GM18517 (cell line): ENCODE measurements around the gene ZNF415.
"Not testable (repeated sequence)": the region's sequence is repeated elsewhere in the genome, so short reads cannot be mapped to it uniquely, and the experiment has no call there.

Experiments used
- ATAC-seq: cut with Tn5 transposase; IDR thresholded peaks from one replicate; pipeline ENCODE4 v1.9.1; 2021; ENCODE audit warnings: mild to moderate bottlenecking, moderate library complexity; ENCODE audit not compliant: unreplicated experiment

ZNF415 gene

GRCh38 chr19:53103234-53104203 is 29.2 kb downstream of the ZNF415 start, which contains the start of gene ZNF160:
Gene ZNF160, minus strand, starts transcription at chr19:53103422. Its CDS starts 17,146 bp downstream, at chr19:53086276.
- ATAC-seq: peak; percentile 63

- ATAC-seq: peak; percentile 6
Measured at GRCh38 chr19:53102756-53103233, 29.9 kb downstream of the ZNF415 start.

- ATAC-seq: no peak
Measured at GRCh38 chr19:53102206-53102755, 30.4 kb downstream of the ZNF415 start.

GRCh38 chr19:53101518-53101917 is 31.2 kb downstream of the ZNF415 start:
- no peak for ATAC-seq

- ATAC-seq: not testable (repeated sequence)
Measured at GRCh38 chr19:53098570-53098969, 34.1 kb downstream of the ZNF415 start.

GRCh38 chr19:53096982-53097690 is 35.6 kb downstream of the ZNF415 start:
- ATAC-seq: not testable (repeated sequence)

GRCh38 chr19:53096579-53096978 is 36.1 kb downstream of the ZNF415 start:
- ATAC-seq: not testable (repeated sequence)

- no peak for ATAC-seq
Measured at GRCh38 chr19:53094754-53095575, 37.7 kb downstream of the ZNF415 start.

GRCh38 chr19:53092723-53093122 is 40.0 kb downstream of the ZNF415 start:
- ATAC-seq: no peak

- ATAC-seq: no peak
Measured at GRCh38 chr19:53091413-53092254, 41.1 kb downstream of the ZNF415 start.

- no peak for ATAC-seq
Measured at GRCh38 chr19:53088091-53088490, 44.6 kb downstream of the ZNF415 start.

GRCh38 chr19:53086949-53087348 is 45.8 kb downstream of the ZNF415 start:
- no peak for ATAC-seq

GRCh38 chr19:53085496-53085895 is 47.2 kb downstream of the ZNF415 start:
- no peak for ATAC-seq

GRCh38 chr19:53082929-53083328 is 49.8 kb downstream of the ZNF415 start:
- ATAC-seq: no peak

GRCh38 chr19:53079313-53079924 is 53.3 kb downstream of the ZNF415 start:
- ATAC-seq: no peak

- no peak for ATAC-seq
Measured at GRCh38 chr19:53078668-53079067, 54.0 kb downstream of the ZNF415 start.

- ATAC-seq: no peak
Measured at GRCh38 chr19:53076984-53077383, 55.7 kb downstream of the ZNF415 start.

- no peak for ATAC-seq
Measured at GRCh38 chr19:53068834-53069233, 63.9 kb downstream of the ZNF415 start.

- ATAC-seq: no peak
Measured at GRCh38 chr19:53068199-53068598, 64.5 kb downstream of the ZNF415 start.
